Karpas-422 (cell line): ENCODE results near the gene PFKFB2. TPM values are rescaled to one million over a fixed set of nuclear protein-coding genes. Genes with fewer than 3 reads are reported as not detected.

Experiments used
- DNase-seq: peaks from one replicate; pipeline ENCODE4 v3.0.0-alpha.2; 2015
- H2AFZ ChIP-seq: fragments of 200-600 bp; sonication (generic); 2 replicates; pipeline ENCODE4 v1.6.1; 2014; ENCODE audit warnings: antibody characterized with exemption, low read length, mixed read lengths
- H3K27ac ChIP-seq: fragments of 200-600 bp; sonication (generic); 2 replicates; pipeline ENCODE4 v1.5.1; 2014; ENCODE audit warnings: mild to moderate bottlenecking, low read length, moderate library complexity
- H3K27me3 ChIP-seq: fragments of 200-600 bp; sonication (generic); 2 replicates; pipeline ENCODE4 v1.6.1; 2014; ENCODE audit warnings: low read length, mixed read lengths
- H3K36me3 ChIP-seq: fragments of 200-600 bp; sonication (generic); 2 replicates; pipeline ENCODE4 v1.6.1; 2014; ENCODE audit warnings: low read length, mixed read lengths; ENCODE audit not compliant: insufficient read depth
- H3K4me1 ChIP-seq: fragments of 200-600 bp; sonication (generic); 2 replicates; pipeline ENCODE4 v1.6.1; 2014; ENCODE audit warnings: mild to moderate bottlenecking, low read length, mixed read lengths
- H3K4me2 ChIP-seq: fragments of 200-600 bp; sonication (generic); 2 replicates; pipeline ENCODE4 v1.6.1; 2014; ENCODE audit warnings: low read length, low read depth, mild to moderate bottlenecking; ENCODE audit not compliant: poor library complexity, severe bottlenecking
- H3K4me3 ChIP-seq: fragments of 200-600 bp; sonication (generic); 2 replicates; pipeline ENCODE4 v1.5.1; 2014; ENCODE audit warnings: mild to moderate bottlenecking, antibody characterized with exemption, low read length, mixed read lengths
- H3K79me2 ChIP-seq: fragments of 200-600 bp; sonication (generic); 2 replicates; pipeline ENCODE4 v1.6.1; 2014; ENCODE audit warnings: mild to moderate bottlenecking, low read length, mixed read lengths
- H3K9ac ChIP-seq: fragments of 200-600 bp; sonication (generic); 2 replicates; pipeline ENCODE4 v1.6.0; 2014; ENCODE audit warnings: low read length
- H3K9me2 ChIP-seq: fragments of 200-600 bp; sonication (generic), shearing (Covaris generic); replicated peaks from 2 replicates; pipeline ENCODE4 v1.6.0; 2014; ENCODE audit warnings: mild to moderate bottlenecking, low read length, moderate library complexity; ENCODE audit not compliant: insufficient read depth
- H3K9me3 ChIP-seq: fragments of 300-700, 200-600 bp; sonication (generic); 2 replicates; pipeline ENCODE4 v1.6.1; 2014; ENCODE audit warnings: low read length, mixed read lengths
- H4K20me1 ChIP-seq: fragments of 200-600 bp; sonication (generic); 2 replicates; pipeline ENCODE4 v1.6.1; 2014; ENCODE audit warnings: mild to moderate bottlenecking, antibody characterized with exemption, low read length, low read depth; ENCODE audit not compliant: insufficient read depth
- total RNA-seq: library from RNA; depleted of rRNA; stranded (reverse); fragments of >200 nt; shearing (Covaris generic); gene quantifications from 2 replicates; pipeline ENCODE4 v1.2.3, GENCODE V29; 2014; ENCODE audit warnings: low replicate concordance; rRNA removed

The PFKFB2 gene
- 0.07 TPM in 1 of 2 replicates, not detected in the other for total RNA-seq

GRCh38 chr1:207052911-207053769 lies at the start of gene PFKFB2:
Gene PFKFB2, plus strand, starts transcription at chr1:207053275. Its CDS starts 1,443 bp downstream, at chr1:207054718.
- Histone ChIP-seq H3K36me3 (no peaks in the 10 kb centered on the region), H3K4me3 (no peak within 1 kb of the TSS)

GRCh38 chr1:207004931-207005830 lies 47.9 kb upstream of the PFKFB2 start:
- H3K9ac ChIP-seq, result no peak overlapping the region
- H3K79me2 ChIP-seq, result no peaks in the 10 kb centered on the region
- H3K9me3 ChIP-seq, result no peaks in the 10 kb centered on the region
- DNase-seq, result peak; percentile 63
- no peaks in the 10 kb centered on the region for H3K36me3 ChIP-seq
- H2AFZ ChIP-seq, result no peak overlapping the region
- no peaks in the 10 kb centered on the region for H3K9me2 ChIP-seq
- H4K20me1 ChIP-seq, result no peaks in the 10 kb centered on the region
- no peaks in the 10 kb centered on the region for H3K27me3 ChIP-seq
- no peak overlapping the region for H3K27ac ChIP-seq
- no peak overlapping the region for H3K4me2 ChIP-seq
- H3K4me3 ChIP-seq, result no peak overlapping the region
- no peaks in the 10 kb centered on the region for H3K4me1 ChIP-seq

More at GRCh38 chr1:207052911-207053769, at the start of gene PFKFB2:
- H3K4me1 ChIP-seq, result no peaks in the 10 kb centered on the region
- no peak within 1 kb of the TSS for H3K9ac ChIP-seq
- H3K4me2 ChIP-seq, result peak within 1 kb of the TSS; percentile 26
- H3K27me3 ChIP-seq, result no peaks in the 10 kb centered on the region
- H3K27ac ChIP-seq, result no peak within 1 kb of the TSS
- H3K79me2 ChIP-seq, result no peaks in the 10 kb centered on the region
- H2AFZ ChIP-seq, result no peak within 1 kb of the TSS
- no peaks in the 10 kb centered on the region for H3K9me2 ChIP-seq
- no peak for DNase-seq
- H3K9me3 ChIP-seq, result no peaks in the 10 kb centered on the region
- no peaks in the 10 kb centered on the region for H4K20me1 ChIP-seq

DNA sequence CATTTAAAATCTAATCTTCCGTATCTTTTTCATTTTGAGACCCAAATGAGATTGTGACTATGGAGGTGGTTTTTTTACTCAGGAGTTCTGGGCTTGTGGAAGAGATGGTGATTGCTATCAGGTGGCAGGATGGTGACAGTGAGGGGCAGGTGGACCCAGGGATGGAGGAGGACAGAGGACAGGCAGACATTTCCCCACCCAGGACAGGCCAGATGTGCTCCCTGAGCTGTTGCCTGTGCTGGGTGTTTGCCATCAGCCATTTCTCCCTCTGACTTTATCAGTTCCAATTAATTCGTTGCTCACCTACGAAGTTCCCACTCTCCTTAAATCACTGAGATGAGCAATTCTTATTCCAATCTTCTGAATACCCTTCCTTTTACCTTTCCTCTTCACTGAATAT lies 47.0 kb upstream of the PFKFB2 start:
- no peak for DNase-seq
- Histone ChIP-seq H3K36me3 (no peaks in the 10 kb centered on the region), H3K4me1 (no peaks in the 10 kb centered on the region), H3K4me2 (no peak overlapping the region), H4K20me1 (no peaks in the 10 kb centered on the region), H3K27me3 (no peaks in the 10 kb centered on the region), H3K79me2 (no peaks in the 10 kb centered on the region), H3K9me2 (no peaks in the 10 kb centered on the region), H3K27ac (no peak overlapping the region), H3K9me3 (no peaks in the 10 kb centered on the region), H2AFZ (no peak overlapping the region), H3K9ac (no peak overlapping the region), H3K4me3 (no peak overlapping the region)

- H3K79me2 ChIP-seq, result no peaks in the 10 kb centered on the region
- no peaks in the 10 kb centered on the region for H3K9me3 ChIP-seq
- DNase-seq, result no peak
- no peaks in the 10 kb centered on the region for H3K9me2 ChIP-seq
- no peak overlapping the region for H3K4me2 ChIP-seq
- H3K4me3 ChIP-seq, result no peak overlapping the region
- H4K20me1 ChIP-seq, result no peaks in the 10 kb centered on the region
- no peak overlapping the region for H2AFZ ChIP-seq
- H3K36me3 ChIP-seq, result no peaks in the 10 kb centered on the region
- no peaks in the 10 kb centered on the region for H3K27me3 ChIP-seq
- no peak overlapping the region for H3K27ac ChIP-seq
- H3K9ac ChIP-seq, result no peak overlapping the region
- no peaks in the 10 kb centered on the region for H3K4me1 ChIP-seq
Observed at GRCh38 chr1:207006914-207007313, 46.2 kb upstream of the PFKFB2 start.

DNA sequence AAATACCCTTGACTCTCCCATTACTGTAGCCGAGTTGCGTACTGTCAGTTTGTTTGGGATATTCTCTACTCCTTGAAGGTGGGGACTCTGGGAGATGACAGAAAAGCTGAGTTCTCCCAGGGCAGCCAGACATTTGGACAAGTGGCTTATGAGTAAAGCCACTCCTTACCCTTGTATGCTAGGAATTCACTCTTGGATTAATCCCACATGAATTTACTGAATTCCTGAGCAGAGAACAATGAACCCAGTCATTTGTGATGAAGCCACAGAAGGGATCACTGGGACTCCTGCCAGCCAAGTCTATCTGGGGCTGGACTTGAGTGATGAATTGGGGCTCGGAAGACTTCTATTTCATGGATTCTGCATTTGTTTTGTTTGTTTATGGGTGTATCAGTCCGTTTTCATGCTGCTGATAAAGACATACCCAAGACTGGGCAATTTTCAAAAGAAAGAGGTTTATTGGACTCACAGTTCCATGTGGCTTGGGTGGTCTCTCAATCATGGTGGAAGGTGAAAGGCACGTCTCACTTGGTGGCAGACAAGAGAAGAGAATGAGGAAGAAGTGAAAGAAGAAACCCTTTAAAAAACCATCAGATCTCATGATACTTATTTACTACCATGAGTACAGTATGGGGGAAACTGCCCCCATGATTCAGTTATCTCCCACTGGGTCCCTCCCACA lies 45.6 kb upstream of the PFKFB2 start:
- Histone ChIP-seq H3K9me3 (no peaks in the 10 kb centered on the region), H3K36me3 (no peaks in the 10 kb centered on the region), H3K27ac (no peak overlapping the region), H3K4me3 (no peak overlapping the region), H3K9ac (no peak overlapping the region), H3K9me2 (no peaks in the 10 kb centered on the region), H4K20me1 (no peaks in the 10 kb centered on the region), H2AFZ (no peak overlapping the region), H3K27me3 (no peaks in the 10 kb centered on the region), H3K4me1 (no peaks in the 10 kb centered on the region), H3K79me2 (no peaks in the 10 kb centered on the region), H3K4me2 (no peak overlapping the region)
- DNase-seq, result no peak

GRCh38 chr1:207009182-207009850 lies 43.8 kb upstream of the PFKFB2 start:
- Histone ChIP-seq H3K27ac (no peak overlapping the region), H3K9ac (no peak overlapping the region), H3K4me2 (no peak overlapping the region), H3K36me3 (no peaks in the 10 kb centered on the region), H3K9me3 (no peaks in the 10 kb centered on the region), H4K20me1 (no peaks in the 10 kb centered on the region), H3K4me3 (no peak overlapping the region), H2AFZ (no peak overlapping the region), H3K79me2 (no peaks in the 10 kb centered on the region), H3K9me2 (no peaks in the 10 kb centered on the region), H3K27me3 (no peaks in the 10 kb centered on the region), H3K4me1 (no peaks in the 10 kb centered on the region)
- peak; percentile 23 for DNase-seq

- Histone ChIP-seq H3K36me3 (no peaks in the 10 kb centered on the region), H3K27me3 (no peaks in the 10 kb centered on the region), H3K79me2 (no peaks in the 10 kb centered on the region), H3K9me2 (no peaks in the 10 kb centered on the region), H3K27ac (no peak overlapping the region), H4K20me1 (no peaks in the 10 kb centered on the region), H3K4me1 (no peaks in the 10 kb centered on the region), H3K4me3 (no peak overlapping the region), H3K4me2 (no peak overlapping the region), H2AFZ (no peak overlapping the region), H3K9ac (no peak overlapping the region), H3K9me3 (no peaks in the 10 kb centered on the region)
- DNase-seq, result no peak
Observed at GRCh38 chr1:207009945-207010344, 43.1 kb upstream of the PFKFB2 start.
